Measurements from ENCODE around the gene ELMO1. TPM values are rescaled to one million over a fixed set of nuclear protein-coding genes. Genes with fewer than 3 reads are reported as not detected.

Gene ELMO1
- total and polyA plus RNA-seq, 12 donors: 7.5 to 46.8 (median 14.9) TPM

GRCh38 chr7:37095122-37095521 lies 353.5 kb downstream of the ELMO1 start:
- H3K4me3 ChIP-seq: no peak overlapping the region
- no peaks in the 10 kb centered on the region for H3K4me1 ChIP-seq (replicated peaks in 1 of 2)
- no peak for DNase-seq
- H3K9me3 ChIP-seq (replicated peaks in 1 of 3): no peaks in the 10 kb centered on the region
- 76 to 87% (median 83%) methylated on average over 1 of the region's 1 CpG for WGBS, 4 donors
- H3K27me3 ChIP-seq: no peaks in the 10 kb centered on the region
- intact Hi-C loops (cut with DNase I): loop anchor here in 1 of 2 donors (5.0 kb wide), 1 partner anchor 87 kb away; no protein-coding TSS in a partner anchor
- H3K27ac ChIP-seq: no peak overlapping the region
- no peak for TF ChIP-seq POLR2A (IDR thresholded peaks at IDR 0.05)
- TF ChIP-seq CTCF (IDR thresholded peaks at IDR 0.05): no peak
- no peaks in the 10 kb centered on the region for H3K36me3 ChIP-seq (replicated peaks in 1 of 2)

GRCh38 chr7:37093257-37093656 lies 355.4 kb downstream of the ELMO1 start:
- H3K27ac ChIP-seq: no peak overlapping the region
- no peaks in the 10 kb centered on the region for H3K9me3 ChIP-seq (replicated peaks in 1 of 3)
- intact Hi-C loops (cut with DNase I): no loop called here
- TF ChIP-seq CTCF (IDR thresholded peaks at IDR 0.05) (no peak), POLR2A (IDR thresholded peaks at IDR 0.05) (no peak)
- no peaks in the 10 kb centered on the region for H3K4me1 ChIP-seq (replicated peaks in 1 of 2)
- DNase-seq: no peak
- no peaks in the 10 kb centered on the region for H3K27me3 ChIP-seq
- H3K4me3 ChIP-seq: no peak overlapping the region
- no peaks in the 10 kb centered on the region for H3K36me3 ChIP-seq (replicated peaks in 1 of 2)

- Histone ChIP-seq H3K36me3 (replicated peaks in 1 of 2) (no peaks in the 10 kb centered on the region), H3K9me3 (replicated peaks in 1 of 3) (no peaks in the 10 kb centered on the region), H3K4me3 (no peak overlapping the region), H3K27me3 (no peaks in the 10 kb centered on the region), H3K4me1 (replicated peaks in 1 of 2) (no peaks in the 10 kb centered on the region), H3K27ac (peak overlapping the region in 1 of 5 donors; percentile 29)
- intact Hi-C loops (cut with DNase I): no loop called here
- no peak for TF ChIP-seq CTCF (IDR thresholded peaks at IDR 0.05)
- TF ChIP-seq POLR2A (IDR thresholded peaks at IDR 0.05): no peak
- WGBS, 4 donors: 32 to 56% (median 47%) methylated on average over 6 of the region's 6 CpGs
- peak in 3 of 7 donors; percentile 48 to 69 (median 50) for DNase-seq
These were observed 356.1 kb downstream of the ELMO1 start for GRCh38 chr7:37092548-37092947.

GRCh38 chr7:37089972-37090371 lies 358.7 kb downstream of the ELMO1 start:
- 78 to 90% (median 85%) methylated on average over 4 of the region's 4 CpGs for WGBS, 4 donors
- no peaks in the 10 kb centered on the region for H3K4me1 ChIP-seq (replicated peaks in 1 of 2)

More at GRCh38 chr7:37089972-37090371, 358.7 kb downstream of the ELMO1 start:
- TF ChIP-seq CTCF (IDR thresholded peaks at IDR 0.05) (no peak), POLR2A (IDR thresholded peaks at IDR 0.05) (no peak)
- Histone ChIP-seq H3K36me3 (replicated peaks in 1 of 2) (no peaks in the 10 kb centered on the region), H3K4me3 (no peak overlapping the region), H3K27ac (no peak overlapping the region), H3K9me3 (replicated peaks in 1 of 3) (no peaks in the 10 kb centered on the region), H3K27me3 (no peaks in the 10 kb centered on the region)
- no peak for DNase-seq
- intact Hi-C loops (cut with DNase I): no loop called here

Measured in adrenal gland (tissue), 12 donors.